ENCODE measurements around the gene IGFBP5. TPM values are rescaled to one million over a fixed set of nuclear protein-coding genes. Genes with fewer than 3 reads are reported as not detected.

IGFBP5 gene
- total and polyA plus RNA-seq, 9 of the 15 experiments (the other 6 are each of a cell fraction or from before 2014, with no cell fraction given): 0.01 to 1.9 (median 0.03) TPM; not detected in 6

GRCh38 chr2:216635701-216636550 lies 59.4 kb downstream of the IGFBP5 start:
- no peak overlapping the region for H2AFZ ChIP-seq (ENCODE audit: low read depth, low read length)
- H3K4me2 ChIP-seq (ENCODE audit: insufficient read depth, low read length): no peak overlapping the region
- H3K27ac ChIP-seq (ENCODE audit: extremely low read depth, low read depth, low read length): no peak overlapping the region

More at GRCh38 chr2:216635701-216636550, 59.4 kb downstream of the IGFBP5 start:
- ATAC-seq: no peak
- no TSS peak for BruUV-seq (replicated peaks)
- no peak for FAIRE-seq
- Histone ChIP-seq H3K36me3 (ENCODE audit: control insufficient read depth, insufficient read depth, low read length) (no peaks in the 10 kb centered on the region), H3K9me3 (replicated peaks; ENCODE audit: control insufficient read depth, insufficient read depth, low read depth, low read length) (no peaks in the 10 kb centered on the region), H3K9me1 (ENCODE audit: control insufficient read depth, insufficient read depth, low read length) (no peaks in the 10 kb centered on the region), H3K79me2 (ENCODE audit: control insufficient read depth, insufficient read depth, low read length) (no peaks in the 10 kb centered on the region), H3K4me1 (replicated peaks in 1 of 2; ENCODE audit: control insufficient read depth in 2 of 2, insufficient read depth in 2 of 2, low read length in 2 of 2) (no peaks in the 10 kb centered on the region; a peak in 1 of 5 replicates), H4K20me1 (replicated peaks; ENCODE audit: control insufficient read depth, insufficient read depth, low read length) (no peaks in the 10 kb centered on the region), H3K4me3 (no peak overlapping the region), H3K27me3 (ENCODE audit: control insufficient read depth in 2 of 2, insufficient read depth in 2 of 2, low read length in 2 of 2) (peaks cover 5 to 48% of the 10 kb centered on the region in 2 experiments; a peak in 4 of 5 replicates), H3K9ac (ENCODE audit: insufficient read depth in 1 of 2, low read depth in 2 of 2, low read length in 2 of 2) (no peak overlapping the region)
- no peak for DNase-seq (ENCODE audit: extremely low read depth in 1 of 4, low spot score in 3 of 4)
- no peak for TF ChIP-seq POLR2AphosphoS5 (IDR thresholded peaks at IDR 0.05; ENCODE audit: control insufficient read depth, insufficient read depth, low read depth, low read length)
- TF ChIP-seq PATZ1 (CRISPR knock-in tag; IDR thresholded peaks at IDR 0.05; ENCODE audit: borderline replicate concordance): no peak
- no peak for TF ChIP-seq MED1 (CRISPR knock-in tag; IDR thresholded peaks at IDR 0.05; ENCODE audit: borderline replicate concordance)
- TF ChIP-seq FOXM1 (IDR thresholded peaks at IDR 0.05; ENCODE audit: low read depth): no peak
- no peak for TF ChIP-seq FOXM1 (CRISPR knock-in tag; IDR thresholded peaks at IDR 0.05; ENCODE audit: low read depth)
- no peak for TF ChIP-seq ETV1 (tag; conservative IDR thresholded peaks at IDR 0.05; ENCODE audit: low read depth)
- TF ChIP-seq ZNF584 (CRISPR knock-in tag; IDR thresholded peaks at IDR 0.05; ENCODE audit: low read depth): no peak
- no peak for TF ChIP-seq ESRRA (IDR thresholded peaks at IDR 0.05; ENCODE audit: borderline replicate concordance, low read depth)
- TF ChIP-seq ZNF280A (IDR thresholded peaks at IDR 0.05; ENCODE audit: low read depth, partially characterized antibody): no peak
- TF ChIP-seq HCFC1 (IDR thresholded peaks at IDR 0.05; ENCODE audit: low read depth, low read length): no peak
- no peak for TF ChIP-seq ZNF263 (CRISPR knock-in tag; IDR thresholded peaks at IDR 0.05; ENCODE audit: borderline replicate concordance)
- WGBS (ENCODE audit: insufficient coverage, low coverage, missing lambda C conversion rate): 10% methylated on average over 8 of the region's 18 CpGs
- in situ Hi-C loops (cut with MboI): no loop called here
- POLR2A ChIA-PET: no interaction called here
- CTCF ChIA-PET (ENCODE audit: low intra/inter-chr PET ratio): no interaction called here
- intact Hi-C loops (cut with micrococcal nuclease): no loop called here

Measured in K562 (cell line).